ENCODE results near the gene SFT2D3. TPM values are rescaled to one million over a fixed set of nuclear protein-coding genes. Genes with fewer than 3 reads are reported as not detected.

SFT2D3 gene
- total RNA-seq, 1 experiment from 2014 or later: 5.6 TPM

GRCh38 chr2:127740665-127741288 is 39.5 kb downstream of the SFT2D3 start:
- in situ Hi-C loops (cut with HindIII; ENCODE audit: low pct_unique_long_range_greater_than_20kb, low sequenced_read_pairs): no loop called here
- H3K36me3 ChIP-seq (ENCODE audit: control insufficient read depth, insufficient read depth, low read length): peaks cover 3% of the 10 kb centered on the region; the same call in 1 of the 2 replicates
- intact Hi-C loops (cut with micrococcal nuclease; ENCODE audit: unreplicated experiment): no loop called here
- H3K4me1 ChIP-seq (ENCODE audit: control insufficient read depth, insufficient read depth, low read length): no peaks in the 10 kb centered on the region
- no TSS peak for BruUV-seq (replicated peaks)
- no peak overlapping the region for H3K27ac ChIP-seq (ENCODE audit: low read length)
- POLR2A ChIA-PET: interaction anchor here (0.5 kb wide), 1 partner anchor 82 kb away, joined by 4 read pairs; no protein-coding TSS in a partner anchor
- DNase-seq (ENCODE audit: low read depth, low spot score) (no peak), ATAC-seq (no peak)
- no peaks in the 10 kb centered on the region for H3K27me3 ChIP-seq (ENCODE audit: control insufficient read depth, insufficient read depth, low read length)
- TF ChIP-seq POLR2AphosphoS5 (IDR thresholded peaks at IDR 0.05; ENCODE audit: low read depth, low read length) (no peak), TCF7L2 (IDR thresholded peaks at IDR 0.05; ENCODE audit: low read depth, low read length) (no peak), CTCF (IDR thresholded peaks at IDR 0.05) (no peak), REST (IDR thresholded peaks at IDR 0.05; ENCODE audit: insufficient read depth in 1 of 2, low read depth in 2 of 2, low read length in 1 of 2) (no peak), SIN3A (IDR thresholded peaks at IDR 0.05; ENCODE audit: borderline replicate concordance, insufficient read depth, low read depth, low read length) (no peak)
- CTCF ChIA-PET: no interaction called here
- no peak overlapping the region for H3K4me3 ChIP-seq (ENCODE audit: low read depth in 2 of 2, low read length in 2 of 2)
- no peaks in the 10 kb centered on the region for H3K9me3 ChIP-seq (ENCODE audit: control insufficient read depth, insufficient read depth, low read depth, low read length)

- no peak for ATAC-seq
- TF ChIP-seq REST (IDR thresholded peaks at IDR 0.05; ENCODE audit: insufficient read depth in 1 of 2, low read depth in 2 of 2, low read length in 1 of 2) (no peak), POLR2AphosphoS5 (IDR thresholded peaks at IDR 0.05; ENCODE audit: low read depth, low read length) (no peak), CTCF (IDR thresholded peaks at IDR 0.05) (no peak; the same call in 1 of the 2 replicates), SIN3A (IDR thresholded peaks at IDR 0.05; ENCODE audit: borderline replicate concordance, insufficient read depth, low read depth, low read length) (no peak), TCF7L2 (IDR thresholded peaks at IDR 0.05; ENCODE audit: low read depth, low read length) (no peak)
- Histone ChIP-seq H3K9me3 (ENCODE audit: control insufficient read depth, insufficient read depth, low read depth, low read length) (no peaks in the 10 kb centered on the region), H3K27ac (ENCODE audit: low read length) (no peak overlapping the region), H3K27me3 (ENCODE audit: control insufficient read depth, insufficient read depth, low read length) (no peaks in the 10 kb centered on the region), H3K4me3 (ENCODE audit: low read depth in 2 of 2, low read length in 2 of 2) (no peak overlapping the region), H3K36me3 (ENCODE audit: control insufficient read depth, insufficient read depth, low read length) (peaks cover 3% of the 10 kb centered on the region; the same call in 1 of the 2 replicates), H3K4me1 (ENCODE audit: control insufficient read depth, insufficient read depth, low read length) (no peaks in the 10 kb centered on the region)
- no peak for DNase-seq (ENCODE audit: low read depth, low spot score)
- ChIA-PET POLR2A (no interaction called here), CTCF (no interaction called here)
- BruUV-seq (replicated peaks): no TSS peak
- in situ Hi-C loops (cut with HindIII; ENCODE audit: low pct_unique_long_range_greater_than_20kb, low sequenced_read_pairs): no loop called here
- intact Hi-C loops (cut with micrococcal nuclease; ENCODE audit: unreplicated experiment): no loop called here
These were observed 42.3 kb downstream of the SFT2D3 start for GRCh38 chr2:127743477-127744026.
